Right cardiac atrium (tissue), 5 donors: ENCODE measurements around the gene GPR153. TPM values are rescaled to one million over a fixed set of nuclear protein-coding genes. Genes with fewer than 3 reads are reported as not detected.

ENCODE experiments used
- ATAC-seq, 2 donors: fragments of 200-7000 bp; cut with Tn5 transposase; one replicate each; pipeline versions ENCODE4 v1.8.0 to v1.9.1; 2020; ENCODE audit warnings: moderate library complexity in 2 of 2, mild to moderate bottlenecking in 1 of 2
- DNase-seq, 3 donors: peaks; one replicate each; pipeline ENCODE4 v3.0.0-alpha.2; 2020
- H3K27ac ChIP-seq: one replicate; pipeline ENCODE4 v1.5.1; 2013; ENCODE audit warnings: mild to moderate bottlenecking, low read length, control low read depth, moderate library complexity
- H3K27me3 ChIP-seq: one replicate; pipeline ENCODE4 v1.6.1; 2013; ENCODE audit not compliant: control insufficient read depth, insufficient read depth
- H3K4me1 ChIP-seq: one replicate; pipeline ENCODE4 v1.6.1; 2013; ENCODE audit warnings: low read length; ENCODE audit not compliant: control insufficient read depth, insufficient read depth
- H3K4me3 ChIP-seq: one replicate; pipeline ENCODE4 v1.5.1; 2013; ENCODE audit warnings: low read length, control low read depth
- H3K9me3 ChIP-seq: one replicate; pipeline ENCODE4 v1.6.1; 2013; ENCODE audit warnings: low read length; ENCODE audit not compliant: control insufficient read depth
- WGBS: extraction: QIAGEN DNeasy Blood & Tissue Kit; methylation state at CpG from one replicate; pipeline ENCODE4 v1.1.7; 2013; 5-methylcytosine and 5-hydroxymethylcytosine counted together
- intact Hi-C, 4 donors: fragments of 100-400 bp; cut with DNase I; formaldehyde crosslinking; loops; one replicate each; pipeline versions ENCODE4 v1.11.0 to v1.14.0; 2022 to 2023
- polyA plus RNA-seq: library from polyadenylated mRNA; stranded (reverse); fragments of 200-250 nt; gene quantifications from one replicate; pipeline ENCODE4 v1.2.3, GENCODE V29; 2013
- total RNA-seq, 4 donors: library from RNA; stranded (reverse); fragmentation: NEBNext Ultra II Directional; extraction: Animal tissue kit (Norgen Biotek cat#: 25700); gene quantifications; one replicate each; pipeline ENCODE4 v1.2.1, GENCODE V29; 2021
- donor health status: healthy with polysubstance abuse.
- donor health status: DM: no; HTN: yes; CAD: no.
- donor health status: DM: no; HTN: no; CAD: no.
- donor health status: DM: no; HTN: yes; CAD: no; lungs with severe emphysema.
- donor health status: DM: yes; HTN: yes; CAD: no.

GPR153 gene
- total and polyA plus RNA-seq, 5 donors = 6.7 to 14.3 (median 9.3) TPM

DNA sequence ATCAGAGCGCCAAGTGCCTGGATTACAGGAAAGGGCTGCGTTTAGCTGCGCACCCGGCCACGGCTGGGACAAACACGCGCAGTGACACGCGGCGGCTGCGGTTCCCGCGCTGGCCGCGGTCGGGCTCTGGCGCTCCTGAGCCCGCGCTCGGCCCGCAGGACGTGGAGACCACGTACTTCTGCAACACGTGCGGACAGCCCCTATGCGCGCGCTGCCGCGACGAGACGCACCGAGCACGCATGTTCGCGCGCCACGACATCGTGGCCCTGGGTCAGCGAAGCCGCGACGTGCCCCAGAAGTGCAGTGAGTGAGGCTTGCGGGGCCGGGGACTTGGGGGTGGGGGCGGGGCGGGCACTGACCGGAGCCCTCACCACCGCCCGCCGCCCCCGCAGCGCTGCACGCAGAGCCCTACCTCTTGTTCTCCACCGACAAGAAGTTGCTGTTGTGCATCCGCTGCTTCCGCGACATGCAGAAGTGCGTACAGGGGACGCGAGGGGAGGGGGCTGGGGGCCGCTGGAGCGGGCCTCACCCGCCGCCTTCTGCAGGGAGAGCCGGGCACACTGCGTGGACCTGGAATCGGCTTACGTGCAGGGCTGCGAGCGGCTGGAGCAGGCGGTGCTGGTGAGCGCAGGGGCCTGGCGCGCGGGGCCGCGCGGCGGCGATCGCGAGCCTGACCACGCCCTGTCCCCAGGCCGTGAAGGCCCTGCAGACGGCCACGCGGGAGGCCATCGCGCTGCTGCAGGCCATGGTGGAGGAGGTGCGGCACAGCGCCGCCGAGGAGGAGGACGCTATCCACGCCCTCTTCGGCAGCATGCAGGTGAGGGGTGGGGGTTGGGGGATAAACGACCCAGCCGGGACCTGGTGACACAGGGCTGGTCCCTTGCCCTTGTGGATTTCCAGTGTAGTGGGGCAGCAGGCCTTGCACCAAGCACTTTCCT, 51.9 kb downstream of the GPR153 start:
- no peaks in the 10 kb centered on the region for H3K9me3 ChIP-seq
- DNase-seq (peak; percentile 53 to 84 (median 84)), ATAC-seq (peak; percentile 35 to 46)
- H3K4me1 ChIP-seq = no peaks in the 10 kb centered on the region
- intact Hi-C loops = no loop called here
- WGBS = 5% methylated on average over 99 of the region's 99 CpGs
- H3K4me3 ChIP-seq = peak overlapping the region; percentile 12
- H3K27ac ChIP-seq = no peak overlapping the region
- no peaks in the 10 kb centered on the region for H3K27me3 ChIP-seq

DNA sequence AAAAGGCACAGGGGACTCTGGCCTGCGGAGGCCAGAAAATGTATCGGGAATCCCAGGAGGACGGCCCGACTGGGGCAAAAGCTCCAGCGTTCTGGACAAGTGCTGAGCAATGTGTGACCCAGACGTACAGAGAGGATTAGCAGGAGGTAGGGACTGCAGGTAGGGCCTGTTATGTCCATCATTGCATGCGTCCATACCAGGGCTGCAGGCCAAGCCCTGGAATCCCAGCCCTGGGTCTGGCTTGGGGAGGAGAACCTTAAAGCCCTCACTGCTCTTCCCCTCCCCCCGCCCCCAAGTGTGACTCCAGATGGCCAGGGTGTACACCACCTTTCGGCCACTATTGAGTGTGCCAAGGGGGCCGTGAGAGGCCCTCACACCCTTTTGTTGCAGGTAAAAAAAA, 53.0 kb downstream of the GPR153 start:
- no peak for ATAC-seq
- H3K27me3 ChIP-seq = no peaks in the 10 kb centered on the region
- H3K4me1 ChIP-seq = no peaks in the 10 kb centered on the region
- DNase-seq = no peak
- intact Hi-C loops = no loop called here
- H3K27ac ChIP-seq = peak overlapping the region; percentile 4
- H3K9me3 ChIP-seq = no peaks in the 10 kb centered on the region
- no peak overlapping the region for H3K4me3 ChIP-seq
- 78% methylated on average over 10 of the region's 10 CpGs for WGBS

DNA sequence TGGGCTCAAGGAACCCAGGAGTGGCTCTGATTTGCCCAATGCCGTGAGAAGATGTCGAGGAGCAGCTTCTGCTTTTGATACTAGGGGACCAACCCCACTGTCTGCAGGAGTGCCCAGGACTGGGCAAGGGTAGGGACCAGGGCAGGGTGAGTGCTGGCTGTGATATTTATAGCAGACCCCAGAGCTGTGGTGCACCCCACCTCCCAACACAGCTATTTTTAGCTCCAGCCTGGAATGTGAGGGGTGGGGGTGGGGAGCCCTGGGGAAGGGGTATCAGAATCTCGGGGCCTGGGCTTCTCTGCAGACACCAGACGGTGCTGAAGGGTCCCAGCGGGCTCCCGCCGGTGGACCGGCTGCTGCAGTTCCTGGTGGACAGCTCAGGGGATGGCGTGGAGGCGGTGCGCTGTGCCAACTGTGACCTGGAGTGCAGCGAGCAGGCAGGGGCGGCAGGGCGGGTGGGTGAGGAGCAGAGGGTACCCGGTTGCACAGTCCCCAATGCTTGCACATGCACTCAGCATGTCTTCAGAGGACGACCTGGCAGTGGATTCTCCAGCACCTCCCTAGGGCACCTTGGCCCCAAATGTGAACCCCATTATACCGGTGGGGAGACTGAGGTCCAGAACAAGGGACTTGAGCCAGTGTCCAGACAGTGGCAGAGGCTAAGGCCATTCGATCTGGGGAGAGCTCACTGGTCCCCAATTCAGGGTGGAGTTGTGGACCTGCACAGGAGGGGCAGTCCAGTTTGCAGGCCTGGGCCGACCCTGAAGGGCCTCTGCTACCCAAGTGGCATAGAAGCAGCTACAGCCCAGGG, 53.6 kb downstream of the GPR153 start:
- Histone ChIP-seq H3K27me3 (no peaks in the 10 kb centered on the region), H3K27ac (peak overlapping the region; percentile 57), H3K9me3 (no peaks in the 10 kb centered on the region), H3K4me3 (peak overlapping the region; percentile 62), H3K4me1 (no peaks in the 10 kb centered on the region)
- intact Hi-C loops = no loop called here
- DNase-seq (peak in 1 of 3 donors; percentile 80), ATAC-seq (peak in 1 of 2 donors; percentile 12)
- 63% methylated on average over 19 of the region's 19 CpGs for WGBS

DNA sequence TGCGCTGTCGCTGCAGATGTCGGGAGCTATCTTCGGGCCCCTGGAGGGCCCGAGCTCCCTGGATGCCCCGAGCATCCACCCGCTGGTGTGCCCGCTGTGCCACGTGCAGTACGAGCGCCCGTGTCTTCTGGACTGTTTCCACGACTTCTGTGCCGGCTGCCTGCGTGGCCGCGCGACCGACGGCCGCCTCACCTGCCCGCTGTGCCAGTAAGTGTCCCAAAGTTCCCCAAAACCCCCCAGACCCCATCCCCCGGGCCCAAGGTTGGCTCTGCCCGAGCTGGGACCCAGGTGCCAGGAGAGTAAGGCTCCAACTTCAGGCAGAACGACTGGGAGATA, 54.4 kb downstream of the GPR153 start:
- ATAC-seq (no peak), DNase-seq (no peak)
- no peaks in the 10 kb centered on the region for H3K9me3 ChIP-seq
- intact Hi-C loops = no loop called here
- H3K4me3 ChIP-seq = peak overlapping the region; percentile 62
- peak overlapping the region; percentile 57 for H3K27ac ChIP-seq
- WGBS = 11% methylated on average over 25 of the region's 25 CpGs
- H3K4me1 ChIP-seq = no peaks in the 10 kb centered on the region
- no peaks in the 10 kb centered on the region for H3K27me3 ChIP-seq

DNA sequence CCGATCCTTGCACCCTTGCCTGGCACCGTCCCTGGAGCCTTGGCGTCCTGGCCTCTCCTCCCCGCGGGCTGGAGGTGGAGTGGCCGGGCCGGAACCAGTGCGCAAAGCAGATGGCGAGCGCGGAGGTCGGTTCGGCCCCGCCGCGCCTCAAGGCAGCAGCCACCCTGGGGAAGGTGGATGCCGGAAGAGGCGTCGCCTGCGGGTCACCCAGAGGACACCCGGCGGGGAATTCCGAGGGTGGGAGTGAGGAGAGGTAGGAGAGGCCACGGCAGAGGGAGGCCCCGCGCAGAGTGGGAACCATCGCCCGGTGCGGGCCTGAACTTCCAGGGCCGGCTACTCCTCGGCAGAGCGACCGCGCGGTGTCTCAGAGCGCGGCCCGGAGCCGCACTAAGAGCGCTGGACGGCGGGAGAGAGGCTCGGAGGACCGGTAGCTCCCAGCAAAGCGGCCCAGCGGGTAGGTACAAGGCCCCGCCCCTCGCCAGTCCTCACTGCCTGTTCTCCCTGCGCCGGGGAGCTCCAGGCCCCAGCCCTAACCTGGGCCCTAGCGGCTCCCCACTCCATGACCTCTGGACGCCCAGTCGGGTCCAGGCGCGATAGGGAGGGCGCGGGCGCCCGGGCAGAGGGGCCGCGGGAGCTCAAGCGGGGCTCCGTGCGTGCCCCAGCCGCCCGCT, 54.9 kb downstream of the GPR153 start, which contains the start of gene RNF207:
Gene RNF207 (plus strand): TSS at position 271 of the 671 bp plus-strand sequence. CDS start 417 bp downstream, outside the sequence.
- Histone ChIP-seq H3K4me3 (peak within 1 kb of the TSS; percentile 62), H3K27me3 (no peaks in the 10 kb centered on the region), H3K4me1 (no peaks in the 10 kb centered on the region), H3K9me3 (no peaks in the 10 kb centered on the region), H3K27ac (peak within 1 kb of the TSS; percentile 84)
- 1% methylated on average over 66 of the region's 66 CpGs for WGBS
- intact Hi-C loops = no loop called here
- peak; percentile 71 to 87 (median 85) for DNase-seq
- ATAC-seq = peak; percentile 71 to 79

DNA sequence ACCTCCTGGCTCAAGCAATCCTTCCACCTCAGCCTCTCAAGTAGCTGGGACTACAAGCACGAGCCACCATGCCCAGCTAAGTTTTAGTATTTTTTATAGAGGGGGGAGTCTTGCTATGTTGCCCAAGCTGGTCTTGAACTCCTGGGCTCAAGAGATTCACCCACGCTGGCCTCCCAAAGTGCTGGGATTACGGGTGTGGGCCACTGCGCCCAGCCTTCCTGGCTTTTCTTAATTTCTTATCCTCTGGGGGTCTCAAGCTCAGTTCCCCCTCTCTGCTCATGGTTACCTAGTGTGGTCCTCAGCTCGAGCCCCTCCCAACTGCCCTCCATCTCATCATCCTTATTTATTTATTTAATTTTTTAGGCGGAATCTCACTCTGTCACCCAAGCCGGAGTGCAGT, 58.6 kb downstream of the GPR153 start:
- ATAC-seq (no peak), DNase-seq (no peak)
- intact Hi-C loops = no loop called here
- WGBS = 92% methylated on average over 7 of the region's 7 CpGs
- H3K4me3 ChIP-seq = no peak overlapping the region
- no peaks in the 10 kb centered on the region for H3K27me3 ChIP-seq
- no peak overlapping the region for H3K27ac ChIP-seq
- H3K9me3 ChIP-seq = no peaks in the 10 kb centered on the region
- H3K4me1 ChIP-seq = peaks cover 5% of the 10 kb centered on the region

DNA sequence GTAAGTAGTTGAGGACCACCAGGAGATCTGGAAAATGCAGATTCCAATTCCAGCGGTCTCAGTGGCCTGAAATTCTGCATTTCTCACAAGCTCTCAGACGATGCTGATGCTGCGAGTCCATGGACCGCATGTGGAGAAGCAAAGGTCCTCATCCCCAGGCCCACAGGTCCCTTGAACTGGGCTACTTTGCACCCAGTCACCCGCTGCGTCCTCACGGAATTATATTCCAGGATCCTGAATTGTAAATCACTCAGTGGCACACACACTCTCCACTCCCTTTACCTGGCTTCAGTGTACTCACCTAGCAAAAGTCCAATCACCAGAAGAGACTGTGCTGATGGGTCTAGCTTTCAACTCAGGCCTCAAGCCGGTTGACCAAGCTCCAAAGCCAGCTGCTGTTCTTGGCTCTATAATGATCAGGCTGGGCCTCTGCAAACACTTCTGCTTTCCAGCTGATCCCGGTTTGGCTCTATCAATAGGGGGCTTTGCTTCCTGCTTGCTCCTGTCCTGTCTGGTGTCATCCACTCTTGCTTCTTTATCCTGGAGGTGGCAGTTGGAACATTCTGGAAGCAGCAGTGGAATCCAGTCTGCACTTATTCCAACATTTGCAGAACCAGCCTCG, 60.6 kb downstream of the GPR153 start:
- WGBS = 62% methylated on average over 10 of the region's 10 CpGs
- Histone ChIP-seq H3K9me3 (no peaks in the 10 kb centered on the region), H3K4me3 (peak overlapping the region; percentile 47), H3K27me3 (no peaks in the 10 kb centered on the region), H3K4me1 (peaks cover 5% of the 10 kb centered on the region), H3K27ac (peak overlapping the region; percentile 93)
- no peak for ATAC-seq
- intact Hi-C loops = no loop called here
- DNase-seq = no peak

DNA sequence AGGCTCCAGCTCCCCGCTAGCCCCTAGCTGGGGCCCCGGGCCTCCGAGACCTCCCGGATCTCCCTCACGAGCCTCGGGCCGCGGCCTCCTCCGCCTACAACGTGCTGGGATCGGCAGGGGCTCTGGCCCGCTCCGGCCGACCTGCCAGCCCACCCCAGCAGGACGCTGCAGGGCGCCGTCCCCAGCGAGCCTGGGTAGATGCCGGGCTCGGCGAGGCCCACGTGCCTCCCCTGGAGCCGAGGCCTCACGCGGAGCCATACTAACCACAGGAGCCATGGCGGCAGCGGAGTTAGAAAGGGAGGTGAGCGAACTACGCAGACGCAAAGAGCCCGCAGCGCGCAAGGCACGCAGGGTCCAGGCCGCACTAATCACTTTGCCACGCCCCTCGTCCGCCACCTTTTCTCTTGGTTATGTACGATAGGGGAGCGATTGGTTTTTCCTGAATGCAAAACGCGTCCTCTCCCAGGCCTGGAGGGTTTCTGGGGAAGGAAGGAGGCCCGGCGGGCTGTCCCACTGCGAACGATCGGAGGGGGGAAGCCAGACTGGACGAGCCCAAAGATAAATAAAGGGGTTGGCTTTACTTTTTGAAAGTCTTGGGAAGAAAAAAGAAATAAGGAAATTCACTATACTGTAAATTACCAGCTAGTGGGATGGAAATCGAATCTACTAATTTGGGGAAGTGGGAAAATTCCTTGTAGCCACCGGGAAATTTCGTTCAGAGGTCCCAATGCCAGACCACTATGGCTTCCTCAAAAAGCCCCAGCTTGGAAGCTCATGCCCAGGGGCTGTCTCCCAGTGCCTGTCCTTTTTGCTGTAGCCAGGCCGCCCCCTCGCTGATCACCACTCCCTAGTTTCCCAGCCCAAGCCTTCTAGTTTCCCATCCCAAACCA, 61.4 kb downstream of the GPR153 start, which contains the start of gene RPL22:
Gene RPL22 (minus strand): TSS at position 298 of the 890 bp plus-strand sequence. CDS start 22 bp downstream, at position 276.
- intact Hi-C loops = loop anchor here in 1 of 4 donors (5.0 kb wide), 1 partner anchor 43 kb away; the partner anchor contains the start of gene HES3
- Histone ChIP-seq H3K9me3 (no peaks in the 10 kb centered on the region), H3K4me3 (peak within 1 kb of the TSS; percentile 89), H3K27ac (peak within 1 kb of the TSS; percentile 93), H3K27me3 (no peaks in the 10 kb centered on the region), H3K4me1 (peaks cover 5% of the 10 kb centered on the region)
- peak; percentile 99 to 100 (median 99) for DNase-seq
- under 1% methylated on average over 53 of the region's 53 CpGs for WGBS
- ATAC-seq = peak; percentile 98 to 99

DNA sequence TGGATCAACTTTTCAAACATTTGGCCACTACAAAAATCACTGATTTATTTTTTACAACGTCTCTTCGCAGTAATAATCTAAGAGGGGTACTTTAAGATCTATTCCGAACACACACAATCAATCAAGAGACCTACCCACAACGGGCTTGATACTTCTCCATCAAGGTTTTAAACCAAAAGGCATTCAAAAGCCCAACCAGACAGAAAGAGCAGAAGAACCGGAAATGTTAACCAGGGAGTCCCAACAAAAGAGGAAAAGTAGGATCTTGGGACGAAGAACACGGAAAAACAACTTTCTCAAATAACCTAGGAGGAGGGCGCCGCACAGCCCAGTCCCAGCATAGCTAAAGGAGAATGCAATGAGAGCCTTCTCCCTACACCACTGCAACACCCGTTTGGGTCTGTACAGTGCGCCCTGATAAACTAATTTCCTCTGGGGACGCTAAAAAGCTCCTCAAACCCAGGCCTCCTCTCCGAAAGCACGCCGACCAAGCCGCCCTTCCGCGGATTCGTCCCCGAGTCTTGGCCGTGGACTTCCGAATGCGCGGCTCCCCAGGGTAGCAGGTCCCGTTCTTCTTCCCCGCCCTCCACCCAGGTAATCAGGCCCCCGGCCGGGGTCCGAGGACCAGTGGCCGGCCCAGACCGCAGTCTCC, 62.1 kb downstream of the GPR153 start:
- H3K27me3 ChIP-seq = no peaks in the 10 kb centered on the region
- ATAC-seq = peak in 1 of 2 donors; percentile 23
- H3K27ac ChIP-seq = peak overlapping the region; percentile 58
- 1% methylated on average over 31 of the region's 31 CpGs for WGBS
- intact Hi-C loops = loop anchor here in 1 of 4 donors (5.0 kb wide), 1 partner anchor 44 kb away; the partner anchor contains the start of gene HES3
- H3K9me3 ChIP-seq = no peaks in the 10 kb centered on the region
- H3K4me3 ChIP-seq = peak overlapping the region; percentile 89
- no peak for DNase-seq
- H3K4me1 ChIP-seq = peaks cover 5% of the 10 kb centered on the region
